Pancreas (tissue), 10 donors: Measurements from ENCODE around the gene ZCCHC14. TPM values are rescaled to one million over a fixed set of nuclear protein-coding genes. Genes with fewer than 3 reads are reported as not detected.

Source experiments
- ATAC-seq, 4 donors: fragments of 200-7000 bp; cut with Tn5 transposase; one replicate each; pipeline versions ENCODE4 v1.8.0 to v1.9.1; 2020; ENCODE audit warnings: mild to moderate bottlenecking in 4 of 4, moderate library complexity in 4 of 4
- DNase-seq, 6 donors: peaks; one replicate each; pipeline ENCODE4 v3.0.0-alpha.2; 2020
- FAIRE-seq: peaks from 2 replicates; lab custom pipeline; 2012; peaks lifted over from hg19 to GRCh38; lab: Jason Lieb, UNC
- H3K27ac ChIP-seq, 4 donors: fragments of 200-600 bp; sonication (generic); 1 replicate in 3 of 4; 2 replicates in 1 of 4; pipeline versions ENCODE4 v1.5.0 to v1.8.0; 2020
- H3K27me3 ChIP-seq, 4 donors: fragments of 200-600 bp; one replicate each; pipeline ENCODE4 v1.8.0; 2021
- H3K36me3 ChIP-seq, 3 donors: fragments of 200-600 bp; sonication (generic) in 1 of 3; one replicate each; pipeline versions ENCODE4 v1.5.0 to v1.8.0; 2020 to 2021
- H3K4me1 ChIP-seq, 3 donors: fragments of 200-600 bp; one replicate each; pipeline ENCODE4 v1.8.0; 2021
- H3K4me3 ChIP-seq, 4 donors: fragments of 200-600 bp; sonication (generic) in 2 of 4; one replicate each; pipeline versions ENCODE4 v1.5.0 to v1.8.0; 2020 to 2021
- H3K9me3 ChIP-seq, 4 donors: fragments of 200-600 bp; one replicate each; pipeline ENCODE4 v1.8.0; 2021
- WGBS, 2 donors: extraction: QIAGEN DNeasy Blood & Tissue Kit; methylation state at CpG; one replicate each; pipeline ENCODE4 v1.1.7; 2013; 5-methylcytosine and 5-hydroxymethylcytosine counted together
- intact Hi-C, 3 donors: fragments of 100-400 bp; cut with DNase I; formaldehyde crosslinking; loops; one replicate each; pipeline versions ENCODE4 v1.11.1 to v1.14.2; 2022
- polyA plus RNA-seq, 2 donors: library from polyadenylated mRNA; stranded (reverse); fragments of 200-250 nt; gene quantifications; one replicate each; pipeline ENCODE4 v1.2.3, GENCODE V29; 2013
- total RNA-seq, 6 donors: library from RNA; stranded (reverse); fragmentation: NEBNext Ultra II Directional in 4 of 6; extraction: Animal tissue kit (Norgen Biotek cat#: 25700) in 4 of 6; gene quantifications; one replicate each; pipeline versions ENCODE4 v1.2.1 to v1.2.4, GENCODE V29; 2021 to 2023
- TF ChIP-seq, protein P1 (sequence below), 4 donors: fragments of 200-600 bp; sonication (generic) in 3 of 4; IDR thresholded peaks; one replicate each; pipeline versions ENCODE4 v1.5.0 to v1.8.0; 2021; ENCODE audit warnings: antibody characterized with exemption in 4 of 4
- donor health status: healthy with polysubstance abuse.
- donor health status: DM: no; HTN: no; CAD: no; lungs with moderate emphysema.
- donor health status: DM: no; HTN: no; CAD: no.
- donor health status: control.
- donor health status: control.
- donor health status: Bipolar disorder and iron deficiency.
- donor health status: DM: yes; HTN: yes; CAD: no.
- donor health status: DM: no; HTN: no; CAD: no.
- donor health status: DM: no; HTN: no; CAD: no.
- donor health status: DM: yes; HTN: yes; CAD: no.

The ZCCHC14 gene
- total and polyA plus RNA-seq, 8 donors, result 10.7 to 20.0 (median 12.8) TPM

DNA sequence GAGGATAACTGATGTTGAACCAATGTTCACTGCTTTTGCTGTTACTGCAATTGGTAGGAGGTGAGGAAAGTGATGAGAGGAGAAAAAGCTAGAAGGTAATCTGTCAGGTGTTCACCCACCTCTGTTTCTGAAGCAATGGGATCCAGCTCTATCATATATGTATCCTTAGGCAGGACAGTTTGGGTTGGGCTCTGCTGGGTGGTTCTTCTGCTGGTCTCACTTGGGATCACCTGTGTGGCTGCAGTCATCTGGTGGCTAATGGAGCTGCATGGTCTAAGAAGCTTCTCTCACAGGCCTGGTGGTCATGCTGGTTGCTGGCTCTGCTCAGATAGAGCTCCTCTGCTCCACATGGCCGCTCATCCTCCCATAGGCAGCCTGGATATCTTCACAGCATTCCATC is 40.2 kb upstream of the ZCCHC14 start:
- intact Hi-C loops, result no loop called here
- ATAC-seq (no peak), FAIRE-seq (no peak), DNase-seq (no peak)
- Histone ChIP-seq H3K36me3 (no peaks in the 10 kb centered on the region), H3K9me3 (no peaks in the 10 kb centered on the region), H3K27me3 (no peaks in the 10 kb centered on the region), H3K4me1 (no peaks in the 10 kb centered on the region), H3K4me3 (no peak overlapping the region), H3K27ac (no peak overlapping the region)
- WGBS, 2 donors, result 37 to 88% methylated on average over 1 of the region's 1 CpG
- TF ChIP-seq, protein P1, sequence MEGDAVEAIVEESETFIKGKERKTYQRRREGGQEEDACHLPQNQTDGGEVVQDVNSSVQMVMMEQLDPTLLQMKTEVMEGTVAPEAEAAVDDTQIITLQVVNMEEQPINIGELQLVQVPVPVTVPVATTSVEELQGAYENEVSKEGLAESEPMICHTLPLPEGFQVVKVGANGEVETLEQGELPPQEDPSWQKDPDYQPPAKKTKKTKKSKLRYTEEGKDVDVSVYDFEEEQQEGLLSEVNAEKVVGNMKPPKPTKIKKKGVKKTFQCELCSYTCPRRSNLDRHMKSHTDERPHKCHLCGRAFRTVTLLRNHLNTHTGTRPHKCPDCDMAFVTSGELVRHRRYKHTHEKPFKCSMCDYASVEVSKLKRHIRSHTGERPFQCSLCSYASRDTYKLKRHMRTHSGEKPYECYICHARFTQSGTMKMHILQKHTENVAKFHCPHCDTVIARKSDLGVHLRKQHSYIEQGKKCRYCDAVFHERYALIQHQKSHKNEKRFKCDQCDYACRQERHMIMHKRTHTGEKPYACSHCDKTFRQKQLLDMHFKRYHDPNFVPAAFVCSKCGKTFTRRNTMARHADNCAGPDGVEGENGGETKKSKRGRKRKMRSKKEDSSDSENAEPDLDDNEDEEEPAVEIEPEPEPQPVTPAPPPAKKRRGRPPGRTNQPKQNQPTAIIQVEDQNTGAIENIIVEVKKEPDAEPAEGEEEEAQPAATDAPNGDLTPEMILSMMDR (IDR thresholded peaks at IDR 0.05), result no peak

DNA sequence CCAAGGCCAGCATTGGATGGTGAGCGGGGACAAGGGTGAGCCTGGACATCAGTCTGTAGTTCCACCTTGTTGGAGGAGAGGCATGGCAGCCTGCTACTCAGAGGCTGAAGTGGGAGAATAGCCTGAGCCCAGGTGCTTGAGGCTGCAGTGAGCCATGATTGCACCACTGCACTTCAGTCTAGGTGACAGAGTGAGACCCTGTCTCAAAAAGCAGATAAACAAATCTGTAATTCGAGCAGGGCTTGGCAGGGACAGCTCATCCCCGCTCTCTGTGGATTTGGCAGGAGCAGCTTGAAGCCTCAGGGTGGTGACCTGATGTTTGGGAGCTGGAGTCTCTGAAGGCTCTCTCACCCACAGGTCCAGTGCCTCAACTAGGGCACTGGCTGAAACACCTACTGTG is 38.6 kb upstream of the ZCCHC14 start:
- no peaks in the 10 kb centered on the region for H3K4me1 ChIP-seq
- ATAC-seq, result no peak
- TF ChIP-seq, protein P1 (IDR thresholded peaks at IDR 0.05), result no peak
- no peaks in the 10 kb centered on the region for H3K9me3 ChIP-seq
- no peak overlapping the region for H3K4me3 ChIP-seq
- intact Hi-C loops, result no loop called here
- 40 to 51% methylated on average over 3 of the region's 3 CpGs for WGBS, 2 donors
- no peaks in the 10 kb centered on the region for H3K27me3 ChIP-seq
- no peaks in the 10 kb centered on the region for H3K36me3 ChIP-seq
- H3K27ac ChIP-seq, result no peak overlapping the region
- FAIRE-seq, result no peak
- no peak for DNase-seq

DNA sequence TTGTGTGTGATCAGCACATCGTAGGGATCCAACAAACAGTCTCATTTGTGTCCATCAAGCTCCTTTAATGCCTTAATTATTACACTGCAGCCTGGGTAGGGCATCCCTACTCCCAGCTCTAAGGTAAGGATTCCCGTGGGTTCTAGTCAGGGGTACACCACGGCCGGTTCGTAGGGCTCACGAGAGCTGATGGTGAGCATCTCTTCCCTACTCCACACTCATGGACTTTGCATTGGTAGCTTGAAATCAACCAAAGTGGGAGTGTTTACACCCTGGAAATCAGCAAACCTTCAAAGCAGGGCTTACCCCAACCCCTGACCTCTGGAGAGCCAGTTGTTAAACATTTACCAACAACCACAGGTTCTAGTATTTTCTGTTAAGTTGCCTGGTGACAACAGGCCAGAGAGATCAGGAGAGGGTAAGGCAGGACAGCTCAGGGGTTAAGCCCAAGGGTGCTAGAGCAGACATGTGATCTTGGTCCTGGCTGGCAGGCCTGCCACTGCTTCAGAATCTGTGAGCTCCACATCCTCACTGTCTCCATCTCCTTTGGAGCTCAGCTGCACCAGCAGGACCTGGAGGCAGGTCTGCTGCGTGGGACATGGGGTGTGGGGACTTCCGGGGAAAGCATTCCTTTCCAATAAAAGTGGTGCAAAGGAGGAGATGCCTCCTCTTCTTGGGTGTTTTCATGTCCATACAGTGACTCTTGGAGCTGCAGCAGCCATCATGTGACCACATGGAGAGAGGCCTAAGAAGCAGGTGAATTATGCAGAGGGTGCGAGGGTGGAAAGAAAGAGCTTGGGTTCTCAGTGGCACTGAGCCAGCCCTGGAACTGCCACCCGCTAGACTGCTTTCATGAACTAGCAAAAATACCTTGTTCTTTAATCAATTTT is 36.1 kb upstream of the ZCCHC14 start:
- 69 to 77% methylated on average over 10 of the region's 10 CpGs for WGBS, 2 donors
- FAIRE-seq, result no peak
- Histone ChIP-seq H3K36me3 (no peaks in the 10 kb centered on the region), H3K9me3 (no peaks in the 10 kb centered on the region), H3K4me3 (no peak overlapping the region), H3K27ac (no peak overlapping the region), H3K4me1 (no peaks in the 10 kb centered on the region), H3K27me3 (no peaks in the 10 kb centered on the region)
- TF ChIP-seq, protein P1 (IDR thresholded peaks at IDR 0.05), result no peak
- no peak for DNase-seq
- ATAC-seq, result no peak
- intact Hi-C loops, result no loop called here

DNA sequence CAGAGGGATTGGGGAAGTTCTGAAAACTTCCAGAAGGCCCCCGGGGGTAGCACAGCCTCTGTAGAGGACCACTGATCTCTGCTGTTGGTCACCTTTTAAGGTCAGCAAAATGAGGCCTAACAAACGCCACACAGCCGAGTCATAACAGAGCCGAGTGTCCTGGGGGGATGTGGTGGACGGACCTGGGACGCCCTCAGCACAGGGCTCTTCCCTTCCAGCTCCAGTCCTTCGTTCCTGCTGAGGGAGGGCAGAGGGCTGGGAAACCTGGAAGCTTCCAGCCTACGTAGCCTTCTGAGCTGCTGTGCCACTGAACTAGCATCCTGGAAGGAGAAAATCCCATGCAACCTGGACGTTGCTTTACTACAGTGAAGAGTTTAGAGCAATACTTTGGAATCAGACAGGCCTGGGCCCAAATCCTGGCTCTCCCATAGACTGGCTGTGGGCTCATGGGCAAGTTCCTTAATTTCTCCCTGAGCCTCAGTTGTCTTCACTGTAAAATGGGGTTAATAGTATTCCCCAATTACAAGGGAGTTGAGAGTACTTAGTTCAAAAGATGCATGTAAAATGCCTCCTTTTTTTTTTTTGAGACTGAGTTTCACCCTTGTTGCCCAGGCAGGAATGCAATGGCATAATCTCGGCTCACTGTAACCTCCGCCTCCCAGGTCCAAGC is 34.4 kb upstream of the ZCCHC14 start:
- TF ChIP-seq, protein P1 (IDR thresholded peaks at IDR 0.05), result no peak
- Histone ChIP-seq H3K9me3 (no peaks in the 10 kb centered on the region), H3K4me3 (no peak overlapping the region), H3K4me1 (no peaks in the 10 kb centered on the region), H3K36me3 (no peaks in the 10 kb centered on the region), H3K27ac (no peak overlapping the region), H3K27me3 (no peaks in the 10 kb centered on the region)
- ATAC-seq (no peak), FAIRE-seq (no peak), DNase-seq (no peak)
- intact Hi-C loops, result no loop called here
- WGBS, 2 donors, result 69 to 78% methylated on average over 11 of the region's 11 CpGs
